Stimulated activated CD8-positive, alpha-beta memory T cell treated with anti-CD3 and anti-CD28 coated beads, Interleukin-15, amount 100 ng/mL, for 4 hours (primary cell): ENCODE results near the gene CACNB2.
"Not testable (repeated sequence)": the region's sequence is repeated elsewhere in the genome, so short reads cannot be mapped to it uniquely, and the experiment has no call there.

Source experiments
- DNase-seq, 2 donors: peaks; one replicate each; pipeline ENCODE4 v3.0.0-alpha.2; 2020; ENCODE audit warnings: low read depth in 2 of 2

CACNB2 gene

DNA sequence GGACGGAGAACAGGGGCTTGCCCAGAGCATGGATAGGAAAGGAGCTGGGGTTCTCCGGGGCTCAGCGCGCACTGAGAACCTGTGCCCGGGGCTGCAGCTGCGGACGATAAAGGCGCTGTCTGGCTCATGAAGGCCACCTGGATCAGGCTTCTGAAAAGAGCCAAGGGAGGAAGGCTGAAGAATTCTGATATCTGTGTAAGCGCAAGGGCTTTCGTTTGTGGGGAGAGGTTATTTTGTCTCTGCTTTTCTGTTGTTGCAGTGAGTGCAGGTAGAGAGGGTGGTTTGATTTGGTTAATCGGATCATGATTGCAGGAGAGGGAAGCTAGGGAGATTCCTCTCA lies 260.7 kb downstream of the CACNB2 start:
- no peak for DNase-seq

DNA sequence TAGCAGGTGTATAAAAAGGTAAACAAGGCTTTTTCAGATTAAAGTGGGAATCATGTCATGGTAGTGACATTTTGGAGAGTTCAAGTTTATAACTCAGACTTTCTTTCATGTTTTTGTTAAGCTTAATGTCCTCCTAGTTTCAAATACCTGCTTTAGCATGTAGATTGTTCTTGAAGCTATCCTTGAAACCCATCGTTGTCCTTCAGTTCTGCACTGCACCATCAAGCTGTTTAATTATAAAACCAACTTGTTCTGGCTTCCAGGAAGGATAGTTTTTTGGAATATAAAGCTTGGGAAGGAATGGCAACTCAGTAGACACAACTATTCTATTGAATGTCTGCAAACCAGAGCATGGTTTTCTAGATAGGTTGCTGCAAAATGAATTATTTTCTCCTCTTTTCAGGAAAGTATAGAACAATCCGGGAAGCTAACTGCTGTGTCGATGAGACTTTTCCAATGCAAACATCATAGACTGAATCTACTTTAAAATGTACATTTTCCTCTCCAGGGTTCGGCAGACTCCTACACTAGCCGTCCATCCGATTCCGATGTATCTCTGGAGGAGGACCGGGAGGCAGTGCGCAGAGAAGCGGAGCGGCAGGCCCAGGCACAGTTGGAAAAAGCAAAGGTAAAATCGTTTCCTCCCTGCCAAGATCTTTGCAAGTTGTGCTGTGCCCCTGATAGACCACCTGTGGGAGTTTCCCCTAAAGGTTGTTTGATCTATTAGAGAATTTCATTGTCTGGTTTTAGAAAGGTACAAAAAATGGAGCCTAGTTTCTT lies 261.4 kb downstream of the CACNB2 start:
- no peak for DNase-seq

DNA sequence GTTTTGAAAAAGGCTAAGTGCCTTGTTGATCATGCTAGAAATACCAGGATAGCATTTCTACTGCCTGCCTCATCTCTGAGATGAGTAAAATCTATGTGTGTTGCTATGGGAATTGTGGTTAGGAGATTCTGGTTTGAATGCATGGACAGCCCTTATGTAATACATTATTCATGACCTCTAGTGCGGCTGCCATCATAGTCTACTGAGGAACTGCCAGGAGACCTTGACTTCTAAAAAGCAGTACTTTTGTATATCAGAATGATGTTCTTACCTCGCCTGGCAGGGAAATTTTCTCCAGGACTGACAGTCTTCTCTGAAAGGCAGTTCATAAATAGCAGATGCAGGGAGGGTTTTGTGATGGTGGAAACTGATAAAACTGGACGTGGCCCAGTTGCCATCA lies 262.6 kb downstream of the CACNB2 start:
- DNase-seq: no peak

DNA sequence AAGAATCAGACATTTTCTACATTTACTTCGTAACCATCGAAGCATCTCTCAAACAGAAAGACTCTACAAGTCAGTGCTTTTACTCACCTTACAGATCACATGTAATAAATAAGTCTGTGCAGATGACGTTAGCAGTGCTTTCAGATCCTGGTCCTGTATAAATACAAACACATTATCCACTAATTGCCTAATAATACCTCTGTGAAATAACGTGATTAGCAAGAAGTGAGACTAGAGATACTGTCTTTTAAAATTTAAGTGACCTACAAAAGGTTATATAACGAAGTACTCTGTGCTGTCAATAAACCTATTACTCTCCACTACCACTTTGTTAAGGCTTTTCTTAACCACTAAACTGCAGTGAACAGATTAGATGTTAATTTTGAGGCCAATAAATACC lies 264.3 kb downstream of the CACNB2 start:
- DNase-seq: no peak

DNA sequence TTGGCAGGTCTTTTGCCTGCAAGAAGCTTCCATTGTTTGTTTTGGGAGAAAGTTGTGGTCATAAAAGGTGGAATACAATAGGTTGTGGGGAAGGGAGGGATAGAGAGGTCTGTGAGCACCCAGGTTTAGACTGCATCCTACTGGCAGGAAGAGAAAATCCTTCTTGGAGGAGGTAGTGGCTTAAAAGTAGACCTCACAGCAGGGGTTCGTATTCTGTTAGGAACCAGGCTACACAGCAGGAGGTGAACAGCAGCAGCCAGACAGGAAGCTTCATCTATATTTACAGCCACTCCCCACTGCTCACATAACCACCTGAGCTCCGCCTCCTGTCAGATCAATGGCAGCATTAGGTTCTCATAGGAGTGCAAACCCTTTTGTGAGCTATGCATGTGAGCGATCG lies 265.9 kb downstream of the CACNB2 start:
- DNase-seq: no peak

DNA sequence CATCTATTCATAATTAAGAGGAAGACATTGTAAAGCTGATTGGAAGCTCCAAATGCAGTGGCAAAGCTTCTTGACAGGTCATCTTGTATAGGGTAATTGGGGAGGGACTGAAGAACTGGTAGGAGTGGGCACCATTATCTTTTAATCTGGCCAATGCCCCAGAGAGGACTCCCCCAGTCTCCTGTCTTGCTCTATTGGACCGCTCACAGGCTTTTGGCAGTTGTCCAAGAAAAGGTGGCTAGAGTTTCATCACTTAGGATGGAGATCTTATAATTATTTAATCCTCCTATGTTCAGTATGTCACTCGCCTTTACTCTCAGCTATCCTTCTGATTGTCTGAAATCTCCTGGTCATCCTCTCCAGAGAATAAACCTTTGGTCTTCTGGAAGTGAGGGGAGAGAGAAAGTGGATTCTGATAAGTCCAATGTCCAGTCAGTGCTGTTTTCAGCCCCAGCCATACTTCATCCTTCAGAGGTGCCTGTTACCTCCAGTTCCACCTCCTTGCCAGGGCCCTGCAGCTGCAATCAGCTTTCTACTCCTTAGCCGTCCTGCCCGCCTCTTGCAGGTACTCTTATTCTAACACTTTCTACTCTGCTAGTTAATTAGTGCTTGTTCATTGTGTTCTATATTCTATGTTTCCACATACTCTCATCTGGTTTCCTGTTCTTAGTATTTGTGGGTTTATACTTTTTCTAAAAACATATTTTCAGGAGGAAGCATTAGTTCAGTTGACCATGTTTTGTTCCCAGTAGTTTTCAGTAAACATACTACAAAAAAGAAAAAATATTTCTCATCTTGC lies 269.6 kb downstream of the CACNB2 start:
- no peak for DNase-seq

DNA sequence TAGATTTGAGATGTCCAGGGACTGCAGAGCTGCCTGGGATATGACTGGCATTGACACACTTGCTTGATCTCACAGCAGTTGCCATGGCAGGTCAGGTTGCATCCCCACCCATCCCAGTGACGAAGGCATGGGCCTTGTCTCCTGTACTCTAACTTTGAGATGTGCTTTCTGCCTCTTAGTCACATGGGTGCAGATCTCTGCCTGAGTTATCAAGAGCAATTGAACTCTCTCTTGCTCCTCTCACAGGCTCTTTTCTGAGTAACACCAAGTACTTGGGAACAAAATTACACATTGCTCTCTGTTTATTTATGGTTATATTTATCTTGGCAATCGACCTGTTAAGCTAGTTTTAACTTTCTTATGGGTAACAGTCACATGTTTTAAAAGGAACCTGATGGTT lies 273.8 kb downstream of the CACNB2 start:
- no peak for DNase-seq

DNA sequence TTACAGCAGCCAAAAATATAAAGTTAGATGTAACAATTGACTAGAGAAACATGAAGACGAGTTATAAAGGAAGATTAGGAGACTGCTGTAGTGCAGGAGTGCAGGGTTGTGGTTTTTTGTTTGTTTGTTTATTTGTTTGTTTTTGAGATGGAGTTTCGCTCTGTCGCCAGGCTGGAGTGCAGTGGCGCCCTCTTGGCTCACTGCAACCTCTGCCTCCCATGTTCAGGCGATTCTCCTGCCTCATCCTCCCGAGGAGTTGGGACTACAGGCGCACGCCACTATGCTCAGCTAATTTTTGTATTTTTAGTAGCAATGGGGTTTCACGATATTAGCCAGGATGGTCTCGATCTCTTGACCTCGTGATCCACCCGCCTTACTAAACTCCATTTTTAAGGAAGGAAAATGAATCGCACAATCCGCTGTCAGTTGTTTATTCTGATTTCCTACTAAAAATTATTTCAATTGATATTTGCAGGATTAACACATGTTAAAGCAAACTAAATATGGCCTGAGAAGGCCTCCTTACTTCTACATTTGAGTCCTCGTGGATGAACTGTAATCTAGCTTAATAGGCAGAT lies 277.8 kb downstream of the CACNB2 start:
- DNase-seq: no peak

DNA sequence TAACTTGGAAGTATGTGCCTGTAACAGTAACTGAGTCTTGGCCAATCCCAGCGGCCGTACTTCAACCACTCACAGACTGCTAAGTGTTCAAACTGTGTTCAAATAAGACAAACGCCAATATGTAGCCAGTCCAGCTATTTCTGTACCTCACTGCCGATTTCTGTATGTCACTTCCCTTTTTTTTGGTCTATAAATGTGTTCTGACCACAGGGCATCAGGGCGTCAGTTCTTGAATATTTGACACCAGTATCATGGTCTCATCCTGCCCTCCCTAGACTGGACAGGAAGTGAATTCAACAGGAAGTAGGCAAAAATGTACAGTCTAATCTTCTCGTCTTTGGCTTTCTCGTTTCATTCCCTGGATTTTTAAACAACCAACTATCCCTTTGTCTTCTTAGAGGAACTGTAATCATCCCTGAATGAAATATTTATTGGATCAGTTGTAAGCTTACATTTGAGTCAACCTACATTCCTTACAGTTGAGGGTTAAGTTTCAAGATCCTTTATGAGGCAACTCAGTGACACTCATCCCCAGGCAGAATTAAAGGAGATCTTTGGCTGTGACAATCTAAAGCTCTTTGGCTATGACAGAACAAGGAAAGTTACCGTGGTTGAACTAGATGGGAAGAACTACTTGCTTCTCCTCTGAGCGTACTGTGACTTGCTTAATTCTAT lies 278.5 kb downstream of the CACNB2 start:
- DNase-seq: no peak

DNA sequence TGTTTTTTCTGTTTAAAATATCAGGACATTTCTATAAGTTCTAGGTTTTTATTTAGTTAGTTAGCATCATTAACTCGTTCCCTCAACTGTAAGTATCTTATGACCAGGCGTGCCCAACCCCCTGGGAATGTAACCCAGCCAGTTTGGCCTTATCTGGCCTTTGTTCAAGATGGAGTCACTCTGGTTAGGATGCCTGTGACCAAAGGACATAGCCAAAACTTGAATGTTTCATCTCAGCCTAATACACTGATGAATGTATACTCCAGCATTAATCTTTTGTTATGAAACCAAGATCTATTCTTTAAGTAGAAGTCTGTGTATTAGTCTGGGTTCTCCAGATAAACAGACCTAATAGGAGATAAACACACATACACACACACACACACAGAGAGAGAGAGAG lies 279.7 kb downstream of the CACNB2 start:
- no peak for DNase-seq

DNA sequence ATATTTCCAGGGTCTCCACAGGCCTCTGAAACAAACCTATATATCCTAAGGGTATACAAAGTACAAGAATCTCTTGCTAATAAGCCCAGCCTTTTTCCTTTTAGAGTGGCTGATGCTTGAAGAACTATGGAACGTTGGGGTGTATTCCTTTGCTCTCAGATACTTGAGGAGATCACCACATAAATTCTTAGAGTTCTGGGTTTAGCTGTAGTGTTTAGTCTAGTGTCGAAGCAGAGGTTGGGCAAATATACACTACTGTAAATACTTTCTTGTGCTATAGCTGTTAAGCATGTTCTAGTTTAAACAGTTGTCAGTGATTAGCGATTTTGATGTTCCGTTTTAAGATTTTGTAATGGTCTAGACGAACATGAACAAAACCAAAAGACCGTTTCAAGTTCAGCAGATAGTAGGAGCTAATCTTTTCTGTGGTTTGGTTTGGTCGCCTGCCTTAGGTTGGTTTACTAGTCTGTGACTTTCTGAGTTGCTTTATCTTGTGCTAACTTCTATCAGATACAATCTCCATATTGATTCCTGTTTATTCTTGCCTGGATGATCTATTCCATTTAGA lies 281.6 kb downstream of the CACNB2 start:
- DNase-seq: no peak

DNA sequence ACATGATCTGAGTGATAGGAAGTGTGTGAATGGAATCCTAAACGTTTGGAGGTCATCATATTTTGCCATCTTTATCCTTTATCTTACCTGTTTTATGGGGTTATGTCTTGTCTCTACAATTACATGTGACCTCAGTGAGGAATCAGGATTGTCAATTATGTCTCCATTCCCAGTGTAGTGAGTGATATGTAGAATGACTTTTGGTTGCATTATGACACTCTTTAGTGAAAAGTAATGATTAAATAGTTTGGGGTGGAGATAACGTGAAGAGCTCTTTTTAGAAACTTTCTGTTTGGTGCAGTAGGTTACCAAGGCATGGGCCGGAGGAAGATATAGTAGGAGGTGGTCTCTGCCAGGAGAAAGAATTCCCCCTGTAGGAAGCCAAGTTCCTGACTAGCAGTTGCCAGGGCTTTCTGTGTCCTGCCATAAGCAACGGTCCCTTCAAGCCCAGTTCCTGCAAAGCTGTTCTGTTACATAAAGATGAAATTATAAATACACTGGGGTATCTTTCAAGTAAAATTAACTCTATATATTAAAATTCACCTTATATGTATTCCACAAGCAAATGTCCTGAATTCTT lies 282.9 kb downstream of the CACNB2 start:
- DNase-seq: no peak

DNA sequence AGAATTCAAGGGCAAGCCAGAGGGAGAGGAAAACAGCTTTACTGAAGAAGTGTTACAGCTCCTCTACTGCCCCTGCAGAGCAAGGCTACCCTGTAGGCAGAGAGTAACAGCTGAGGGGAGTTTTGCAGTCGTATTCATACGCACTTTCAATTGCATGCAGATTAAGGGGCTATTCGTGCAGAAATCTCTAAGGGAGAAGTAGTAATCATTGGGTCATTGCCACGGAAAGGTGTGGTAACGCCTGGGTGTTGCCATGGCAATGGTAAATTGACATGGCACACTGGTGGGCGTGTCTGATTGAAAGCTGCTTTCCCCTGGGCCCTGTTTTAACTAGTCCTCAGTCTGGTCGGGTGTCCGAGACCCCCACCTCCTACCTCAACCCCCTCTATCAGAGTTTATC lies 284.0 kb downstream of the CACNB2 start:
- DNase-seq: no peak

DNA sequence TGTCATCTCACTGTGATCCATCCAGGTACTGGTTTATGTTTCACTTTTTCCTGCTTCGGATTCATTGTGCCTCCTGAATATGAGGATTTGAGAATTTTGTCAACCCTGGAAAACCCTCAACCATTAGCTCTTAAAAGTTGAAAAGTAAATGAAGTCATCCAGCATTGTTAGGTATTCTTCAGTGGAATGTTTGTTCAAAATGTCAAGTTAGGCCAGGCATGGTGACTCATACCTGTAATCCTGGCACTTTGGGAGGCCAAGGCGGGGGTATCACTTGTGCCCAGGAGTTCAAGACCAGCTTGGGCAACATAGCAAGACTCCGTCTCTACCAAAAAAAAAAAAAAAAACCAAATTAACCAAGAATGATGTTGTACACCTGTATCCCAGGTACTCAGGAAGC lies 289.1 kb downstream of the CACNB2 start:
- no peak for DNase-seq

DNA sequence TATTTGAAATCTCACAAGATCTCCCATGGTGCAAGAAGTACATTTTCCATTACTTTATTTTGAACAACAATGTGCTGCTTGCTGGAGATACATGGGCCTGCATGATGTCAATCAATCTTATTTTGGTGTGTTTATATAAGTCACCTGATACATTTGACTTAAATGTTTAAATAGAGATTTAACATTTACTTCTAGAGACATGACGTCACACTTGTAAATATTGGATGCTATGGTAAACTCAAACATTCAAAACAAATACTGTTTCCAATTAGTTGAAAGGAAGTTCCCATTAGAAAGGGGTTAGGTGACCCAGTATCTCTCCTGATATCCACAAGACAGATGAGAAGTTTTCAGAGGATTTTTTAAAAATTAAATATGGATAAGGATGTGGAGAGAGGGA lies 296.7 kb downstream of the CACNB2 start:
- no peak for DNase-seq

DNA sequence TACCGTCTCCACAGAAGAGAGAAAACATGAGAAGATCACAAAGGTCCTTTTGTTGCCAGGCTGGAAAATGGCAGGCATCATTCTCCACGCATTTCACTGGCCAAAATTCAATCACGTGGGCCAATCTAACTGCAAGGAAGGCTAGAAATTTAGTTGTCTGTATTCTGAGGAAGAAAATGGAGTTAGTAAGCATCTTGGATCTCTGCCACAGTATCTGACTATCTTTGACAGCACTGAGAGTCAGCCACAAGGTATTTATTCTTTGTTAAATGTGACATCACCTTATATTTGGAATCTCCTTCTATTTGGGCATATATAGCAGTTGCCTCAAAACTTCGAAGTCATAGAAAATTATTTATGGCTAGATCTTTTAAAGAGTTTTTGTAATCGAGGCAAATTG lies 297.3 kb downstream of the CACNB2 start:
- no peak for DNase-seq

DNA sequence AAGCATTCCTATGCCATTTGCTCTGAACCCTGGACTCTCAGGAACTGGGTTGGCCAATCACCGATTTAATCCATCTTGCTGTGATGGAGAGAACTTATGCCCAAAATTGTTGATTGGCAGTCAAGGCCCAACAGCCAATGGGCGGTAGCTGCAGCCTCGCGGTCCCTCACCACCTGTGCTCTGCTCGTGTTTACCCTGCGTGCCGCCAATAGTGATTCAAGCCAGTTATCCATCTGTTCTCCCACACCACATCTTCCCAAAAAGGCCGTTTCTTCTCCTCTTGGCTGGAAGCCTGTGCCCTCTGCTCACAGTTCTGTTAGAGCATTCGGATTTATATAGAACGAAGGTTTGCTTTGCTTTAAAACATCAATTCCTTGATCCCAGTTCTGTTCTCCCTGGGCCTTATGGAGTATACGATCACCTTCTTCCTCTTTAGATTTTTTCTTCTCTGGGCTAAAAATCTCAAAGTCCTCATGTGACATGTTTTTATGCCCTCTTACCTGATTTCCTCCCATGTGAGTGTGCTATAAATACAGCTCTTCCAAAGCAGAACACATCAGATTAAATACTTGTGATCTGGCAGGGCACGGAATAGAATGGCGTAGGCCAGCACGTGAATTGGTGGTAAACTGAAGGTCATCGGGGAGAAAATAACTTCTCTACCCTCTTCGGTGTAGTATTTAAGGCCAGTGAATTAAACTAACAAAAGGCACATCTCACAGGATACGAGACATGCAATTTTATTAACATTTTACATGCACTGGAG lies 298.3 kb downstream of the CACNB2 start:
- no peak for DNase-seq

DNA sequence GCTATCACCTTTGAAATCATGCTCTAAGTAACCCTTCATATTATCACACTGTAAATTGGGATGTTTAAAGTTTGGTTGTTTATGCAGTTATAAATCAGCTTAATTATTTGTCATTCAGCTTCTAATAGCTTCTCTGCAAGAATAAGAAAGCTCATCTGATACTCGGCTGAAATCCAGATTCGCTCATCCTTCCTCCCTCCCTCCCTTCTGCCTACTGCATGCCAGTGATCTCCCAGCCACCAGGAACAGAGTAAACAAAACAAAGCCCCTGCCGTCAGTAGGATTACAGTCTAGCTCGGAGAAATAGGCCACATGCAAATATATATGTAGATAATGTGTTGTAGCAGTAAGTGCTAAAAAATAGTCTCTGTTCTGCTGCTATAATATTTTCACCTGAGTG lies 299.4 kb downstream of the CACNB2 start:
- no peak for DNase-seq

DNA sequence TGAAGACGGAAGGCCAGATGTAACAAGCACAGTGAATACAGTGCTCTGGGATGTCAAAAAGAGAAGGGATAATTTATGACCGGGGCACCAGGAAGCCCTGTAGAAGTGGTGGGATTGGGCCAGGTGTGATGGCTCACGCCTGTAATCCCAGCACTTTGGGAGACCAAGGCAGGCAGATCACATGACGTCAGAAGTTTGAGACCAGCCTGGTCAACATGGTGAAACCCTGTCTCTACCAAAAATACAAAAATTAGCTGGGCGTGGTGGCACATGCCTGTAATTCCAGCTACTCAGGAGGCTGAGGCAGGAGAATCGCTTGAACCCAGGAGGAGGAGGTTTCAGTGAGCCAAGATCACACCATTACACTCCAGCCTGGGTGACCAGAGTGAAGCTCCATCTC lies 305.4 kb downstream of the CACNB2 start:
- DNase-seq: not testable (repeated sequence)

DNA sequence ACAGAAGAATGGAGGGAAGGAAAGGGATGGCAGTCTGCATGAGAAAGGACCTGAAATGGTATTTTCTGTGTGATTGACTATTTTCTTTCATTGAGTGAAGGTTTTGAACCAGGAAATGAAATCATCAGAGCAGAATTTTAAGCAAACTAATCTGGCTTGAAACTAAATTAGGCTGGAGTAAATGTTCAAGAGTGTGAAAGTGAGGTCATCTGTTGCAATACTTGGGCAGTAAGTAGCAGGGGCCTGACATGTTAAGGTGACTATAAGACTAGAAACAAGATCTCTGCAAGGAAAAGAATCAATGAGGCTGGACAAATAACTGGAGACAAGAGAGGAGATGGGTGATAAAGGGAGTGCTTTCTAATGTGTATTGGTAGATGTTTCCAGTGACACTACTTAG lies 306.0 kb downstream of the CACNB2 start:
- DNase-seq: no peak

DNA sequence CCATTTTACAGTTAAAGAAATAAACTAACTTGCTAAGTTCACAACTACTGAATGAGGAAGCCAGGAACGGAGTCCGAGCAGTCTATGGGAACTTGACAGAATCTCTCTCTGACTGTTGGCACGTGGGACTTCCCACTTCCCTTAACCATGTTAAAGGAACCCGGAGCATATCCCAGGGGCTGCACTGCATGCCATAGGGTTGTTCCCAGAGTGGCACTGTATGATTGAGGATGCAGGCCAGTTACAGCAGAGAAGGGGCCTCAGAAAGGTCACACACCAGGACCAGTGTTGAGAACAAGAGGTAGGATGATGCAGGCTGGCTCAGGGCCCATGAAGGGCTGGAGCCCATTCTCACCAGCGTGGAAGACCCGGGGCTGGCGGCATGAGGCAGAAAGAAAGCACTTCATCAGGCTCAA lies 309.4 kb downstream of the CACNB2 start:
- DNase-seq: no peak
